HCT116 (cell line): ENCODE results near the gene MYO1E.

Experiments
- CTCF ChIP-seq, 3 experiments: fragments of 200-600 bp in 1 of 3; sonication (generic) in 1 of 3; IDR thresholded peaks in 2 of 3; conservative IDR thresholded peaks in 1 of 3; 2 replicates each; pipeline ENCODE4 v1.5.1; 2012 to 2017; ENCODE audit warnings: low read depth in 2 of 3, low read length in 2 of 3, antibody characterized with exemption in 1 of 3, borderline replicate concordance in 1 of 3, control low read depth in 1 of 3, mild to moderate bottlenecking in 1 of 3, mixed read lengths in 1 of 3, mixed run types in 1 of 3, moderate library complexity in 1 of 3; ENCODE audit not compliant: insufficient read depth in 1 of 3
- EZH2 ChIP-seq: fragments of 200-600 bp; sonication (generic); IDR thresholded peaks from 2 replicates; pipeline ENCODE4 v1.6.1; 2017; ENCODE audit warnings: antibody characterized with exemption, mixed run types
- POLR2A ChIP-seq: IDR thresholded peaks from 2 replicates; pipeline ENCODE4 v1.7.0; 2011; ENCODE audit warnings: borderline replicate concordance; ENCODE audit not compliant: insufficient read depth, insufficient read length; ENCODE audit errors: extremely low read depth
- TCF7L2 ChIP-seq: IDR thresholded peaks from 2 replicates; pipeline ENCODE4 v1.7.0; 2011; ENCODE audit warnings: borderline replicate concordance, inconsistent platforms; ENCODE audit not compliant: insufficient read depth, insufficient read length; ENCODE audit errors: extremely low read depth

GRCh38 chr15:59353994-59354416 is 18.7 kb downstream of the MYO1E start:
- TF ChIP-seq POLR2A (no peak), CTCF (IDR thresholded peaks at IDR 0.05 in 2 of 3, conservative IDR thresholded peaks at IDR 0.05 in 1 of 3; ENCODE audit: borderline replicate concordance in 1 of 3, insufficient read depth in 1 of 3, low read depth in 2 of 3, low read length in 2 of 3) (no peak), TCF7L2 (no peak), EZH2 (no peak)
